GM18502 (cell line): ENCODE measurements around the gene F8.

ENCODE experiments used
- ATAC-seq: cut with Tn5 transposase; IDR thresholded peaks from one replicate; pipeline ENCODE4 v1.9.1; 2021; ENCODE audit warnings: mild to moderate bottlenecking; ENCODE audit not compliant: unreplicated experiment, poor library complexity

Gene F8

DNA sequence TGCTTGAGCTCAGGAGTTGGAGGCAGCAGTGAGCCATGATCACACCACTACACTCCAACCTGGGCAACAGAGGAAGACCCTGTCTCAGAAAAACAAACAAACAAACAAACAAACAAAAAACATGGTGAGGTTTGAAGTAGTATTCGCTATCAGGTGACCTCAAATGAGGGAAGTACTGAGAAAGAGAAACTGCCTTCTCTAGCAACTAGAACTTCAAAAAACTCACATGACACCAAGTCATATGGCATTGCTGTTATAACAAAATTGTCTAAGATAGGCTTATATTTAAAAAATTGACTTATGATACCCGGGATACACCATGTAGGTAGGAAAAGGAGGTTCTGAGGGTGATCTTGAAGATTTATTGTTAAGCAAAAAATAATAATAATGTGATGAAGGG, 227.5 kb downstream of the F8 start:
- no peak for ATAC-seq

DNA sequence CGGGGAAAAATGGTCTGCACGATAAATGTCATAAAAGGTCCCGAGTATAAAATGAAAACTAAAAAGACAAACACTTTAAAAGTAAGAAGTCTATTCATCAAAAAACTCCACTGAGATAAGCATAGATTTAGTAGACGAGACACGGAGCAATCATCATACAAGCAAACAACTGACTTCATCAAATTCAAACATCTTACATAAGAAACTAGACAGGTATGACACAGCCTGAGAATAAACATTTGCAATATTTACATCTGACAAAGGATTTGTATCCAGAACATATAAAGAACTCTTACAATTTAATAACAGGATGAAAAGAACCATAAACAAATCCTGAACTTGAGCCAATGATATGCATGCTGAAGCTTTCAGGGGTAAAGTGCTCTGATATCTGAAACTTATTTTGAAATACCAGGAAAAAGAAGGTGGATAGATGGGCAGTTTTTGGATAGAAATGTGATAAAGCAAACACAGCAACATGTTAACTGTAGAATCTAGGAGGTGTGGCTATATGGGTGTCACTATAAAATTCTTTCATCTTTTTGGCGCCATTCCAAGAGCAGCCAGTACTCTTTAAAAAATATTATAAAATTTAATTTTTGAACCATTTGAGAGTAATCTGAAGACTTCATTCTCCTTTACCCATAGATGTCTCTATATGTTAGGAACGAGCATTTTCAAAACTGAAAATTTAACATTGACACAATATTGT, 229.3 kb downstream of the F8 start:
- no peak for ATAC-seq

DNA sequence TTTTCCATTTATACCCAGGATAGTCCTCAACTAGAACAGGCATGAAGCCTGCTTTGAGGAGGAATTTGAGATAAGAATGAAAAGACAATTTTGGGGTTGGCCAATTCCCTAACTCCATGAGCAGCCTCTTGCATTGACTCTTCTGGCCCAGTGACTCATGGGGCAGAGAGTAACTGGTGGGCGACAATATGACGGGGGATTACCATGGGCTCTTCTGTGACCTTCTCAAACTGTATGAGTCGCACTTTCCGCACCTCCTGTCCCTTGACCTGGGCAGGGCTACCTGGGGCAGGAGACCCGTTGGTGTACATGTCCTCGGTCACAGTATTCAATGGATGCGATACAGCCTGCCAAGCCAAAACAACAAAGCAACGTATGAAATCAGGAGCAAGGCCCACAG, 230.6 kb downstream of the F8 start:
- ATAC-seq: no peak

DNA sequence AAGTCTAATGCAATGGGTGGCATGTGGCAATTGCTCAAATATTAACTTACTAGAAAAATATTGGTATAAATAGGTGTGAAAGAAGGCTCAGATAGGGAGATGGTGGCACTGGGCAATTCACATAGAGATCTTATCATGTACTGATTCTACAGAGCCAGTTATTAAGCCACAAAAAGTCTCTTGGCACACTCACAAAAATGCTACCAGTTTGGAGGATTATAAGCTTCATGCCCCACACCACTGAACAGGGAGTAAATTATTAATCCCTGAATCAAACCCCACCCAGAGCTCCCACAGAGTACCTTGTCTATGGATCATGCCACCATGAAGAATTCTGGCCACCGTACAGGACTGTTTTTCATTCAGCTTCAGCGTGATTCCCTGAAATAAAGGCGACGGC, 231.1 kb downstream of the F8 start:
- no peak for ATAC-seq
